Measurements from ENCODE around the gene DTD2. TPM values are rescaled to one million over a fixed set of nuclear protein-coding genes. Genes with fewer than 3 reads are reported as not detected.

DTD2 gene
- total and polyA plus RNA-seq, 2 of the 8 experiments (the other 6 are each of a cell fraction or from before 2014, with no cell fraction given), result 12.0 to 19.5 TPM

GRCh38 chr14:31477248-31477647, 19.9 kb upstream of the DTD2 start:
- no peak for FAIRE-seq
- TF ChIP-seq EP300 (IDR thresholded peaks at IDR 0.05; ENCODE audit: borderline replicate concordance in 1 of 2, low read depth in 2 of 2, low read length in 2 of 2), result no peak
- no peak for TF ChIP-seq HDAC2 (IDR thresholded peaks at IDR 0.05; ENCODE audit: borderline replicate concordance in 1 of 2, low read depth in 2 of 2, low read length in 2 of 2)
- Histone ChIP-seq H4K20me1 (replicated peaks in 1 of 2; ENCODE audit: control insufficient read depth in 1 of 2, insufficient read depth in 2 of 2, low read length in 2 of 2) (no peaks in the 10 kb centered on the region), H3K4me3 (ENCODE audit: extremely low read depth in 1 of 4, insufficient read depth in 2 of 4, low read depth in 3 of 4, low read length in 4 of 4) (no peak overlapping the region), H3K4ac (replicated peaks; ENCODE audit: insufficient read length, low read depth, low read length) (no peak overlapping the region), H3K79me1 (ENCODE audit: low read depth, low read length) (no peaks in the 10 kb centered on the region), H3K14ac (ENCODE audit: insufficient read length) (no peak overlapping the region), H3K56ac (replicated peaks; ENCODE audit: insufficient read length, low read depth, low read length) (no peak overlapping the region), H3K27me3 (replicated peaks in 1 of 4; ENCODE audit: control insufficient read depth in 3 of 4, extremely low read depth in 1 of 4, insufficient read depth in 3 of 4, low read length in 3 of 4) (no peaks in the 10 kb centered on the region), H3K18ac (ENCODE audit: extremely low read depth, low read length) (no peak overlapping the region), H4K5ac (ENCODE audit: insufficient read length, low read depth, low read length) (no peak overlapping the region), H3K23me2 (ENCODE audit: low read depth, low read length) (no peaks in the 10 kb centered on the region), H3K9ac (replicated peaks in 1 of 4; ENCODE audit: extremely low read depth in 1 of 4, low read depth in 3 of 4, low read length in 3 of 4) (no peak overlapping the region), H3K36me3 (ENCODE audit: control insufficient read depth in 2 of 4, insufficient read depth in 4 of 4, low read length in 3 of 4) (no peaks in the 10 kb centered on the region), H2BK12ac (ENCODE audit: low read depth, low read length) (no peak overlapping the region), H2BK5ac (ENCODE audit: low read depth, low read length) (no peak overlapping the region), H2AFZ (ENCODE audit: low read length) (no peak overlapping the region), H3K79me2 (ENCODE audit: control insufficient read depth in 1 of 2, insufficient read depth in 2 of 2, low read length in 2 of 2) (no peaks in the 10 kb centered on the region), H3K9me3 (ENCODE audit: insufficient read depth in 2 of 2, low read depth in 1 of 2, low read length in 1 of 2) (no peaks in the 10 kb centered on the region), H3K23ac (ENCODE audit: insufficient read length) (no peak overlapping the region), H4K8ac (ENCODE audit: extremely low read depth, insufficient read depth, low read length) (no peak overlapping the region), H2BK120ac (replicated peaks; ENCODE audit: low read depth, low read length) (no peak overlapping the region), H2AK5ac (ENCODE audit: low read depth, low read length) (no peak overlapping the region), H3K27ac (ENCODE audit: low read depth, low read length) (no peak overlapping the region), H2BK15ac (ENCODE audit: low read length) (no peak overlapping the region), H4K91ac (replicated peaks; ENCODE audit: insufficient read length, low read length) (no peak overlapping the region), H2BK20ac (ENCODE audit: low read length) (no peak overlapping the region), H3K4me2 (ENCODE audit: insufficient read depth in 1 of 2, low read depth in 2 of 2, low read length in 2 of 2) (no peak overlapping the region), H3K4me1 (replicated peaks in 1 of 4; ENCODE audit: control insufficient read depth in 3 of 4, insufficient read depth in 4 of 4, low read length in 3 of 4) (no peaks in the 10 kb centered on the region)
- ChIA-PET CTCF (ENCODE audit: partially characterized antibody) (interaction anchor here (0.9 kb wide), 1 partner anchor 34 kb away, joined by 3 read pairs; no protein-coding TSS in a partner anchor), POLR2A (ENCODE audit: partially characterized antibody) (no interaction called here)
- no peak for DNase-seq (ENCODE audit: low read depth in 1 of 2, low spot score in 2 of 2)
- 89% methylated on average over 6 of the region's 6 CpGs; no CpG with 5 or more reads in 1 of the 2 experiments for WGBS, 2 experiments (ENCODE audit: extremely low coverage in 1 of 2, insufficient coverage in 1 of 2, insufficient read length in 1 of 2, insufficient replicate concordance in 2 of 2, low coverage in 1 of 2, low lambda C conversion rate in 2 of 2, missing lambda C conversion rate in 1 of 2)
